GM12892 (cell line): ENCODE data around the gene EPN3.

Source experiments
- DNase-seq: peaks from one replicate; pipeline ENCODE4 v3.0.0; 2011; ENCODE audit not compliant: insufficient read length
- FAIRE-seq: peaks from 2 replicates; lab custom pipeline; 2011; peaks lifted over from hg19 to GRCh38; lab: Jason Lieb, UNC
- POLR2A ChIP-seq: IDR thresholded peaks from 2 replicates; pipeline ENCODE4 v1.6.1; 2011; ENCODE audit warnings: low read depth, low read length, control low read depth
- POLR2AphosphoS5 ChIP-seq: IDR thresholded peaks from 2 replicates; pipeline ENCODE4 v1.6.1; 2011; ENCODE audit warnings: low read depth, low read length, control low read depth
- TAF1 ChIP-seq: IDR thresholded peaks from 2 replicates; pipeline ENCODE4 v1.6.1; 2011; ENCODE audit warnings: low read depth, mild to moderate bottlenecking, control low read depth, low read length, borderline replicate concordance

EPN3 gene

GRCh38 chr17:50546701-50547034 is 14.1 kb downstream of the EPN3 start:
- no peak for TF ChIP-seq TAF1
- TF ChIP-seq POLR2A = no peak
- no peak for FAIRE-seq
- DNase-seq = no peak

GRCh38 chr17:50547035-50547735 is 14.7 kb downstream of the EPN3 start, which contains the start of gene SPATA20:
Gene SPATA20, plus strand, starts transcription at chr17:50547174. Its CDS starts 35 bp downstream, at chr17:50547209.
- FAIRE-seq = peak; percentile 92
- DNase-seq = peak; percentile 95
- TF ChIP-seq POLR2A = peak; percentile 83; the same call in 1 of the 2 replicates
- TF ChIP-seq TAF1 = no peak
- 0 out of 2 replicates have a peak, but pooled peaks have one; percentile 36 for TF ChIP-seq POLR2AphosphoS5

GRCh38 chr17:50547736-50548083 is 15.2 kb downstream of the EPN3 start:
- FAIRE-seq (no peak), DNase-seq (no peak)
- TF ChIP-seq POLR2A (no peak), TAF1 (no peak), POLR2AphosphoS5 (no peak)

GRCh38 chr17:50548831-50549230 is 16.3 kb downstream of the EPN3 start:
- FAIRE-seq (no peak), DNase-seq (no peak)
- no peak for TF ChIP-seq POLR2A
- TF ChIP-seq POLR2AphosphoS5 = no peak
- TF ChIP-seq TAF1 = no peak

GRCh38 chr17:50549256-50549941 is 16.9 kb downstream of the EPN3 start:
- TF ChIP-seq POLR2A (no peak), TAF1 (no peak), POLR2AphosphoS5 (no peak)
- DNase-seq = no peak
- no peak for FAIRE-seq

- TF ChIP-seq POLR2AphosphoS5 = no peak
- TF ChIP-seq TAF1 = no peak
- no peak for TF ChIP-seq POLR2A
- FAIRE-seq = no peak
- no peak for DNase-seq
Measured at GRCh38 chr17:50549969-50550368, 17.4 kb downstream of the EPN3 start.

GRCh38 chr17:50550661-50551432 is 18.3 kb downstream of the EPN3 start:
- no peak for FAIRE-seq
- TF ChIP-seq TAF1 (no peak), POLR2A (no peak), POLR2AphosphoS5 (no peak)

GRCh38 chr17:50551433-50551815 is 18.9 kb downstream of the EPN3 start:
- DNase-seq (no peak), FAIRE-seq (no peak)
- TF ChIP-seq TAF1 = no peak
- TF ChIP-seq POLR2AphosphoS5 = no peak
- no peak for TF ChIP-seq POLR2A

More at GRCh38 chr17:50550661-50551432, 18.3 kb downstream of the EPN3 start:
- no peak for DNase-seq

GRCh38 chr17:50551884-50552283 is 19.3 kb downstream of the EPN3 start:
- DNase-seq = no peak
- TF ChIP-seq POLR2A (no peak), TAF1 (no peak), POLR2AphosphoS5 (no peak)
- no peak for FAIRE-seq

- 0 out of 2 replicates have a peak, but pooled peaks have one; percentile 20 for TF ChIP-seq POLR2AphosphoS5
- no peak for TF ChIP-seq TAF1
- DNase-seq (no peak), FAIRE-seq (no peak)
Measured at GRCh38 chr17:50554201-50554600, 21.7 kb downstream of the EPN3 start.

- no peak for DNase-seq
- TF ChIP-seq POLR2AphosphoS5 = no peak
- no peak for TF ChIP-seq POLR2A
- no peak for TF ChIP-seq TAF1
- FAIRE-seq = no peak
Measured at GRCh38 chr17:50556803-50557202, 24.3 kb downstream of the EPN3 start.

- FAIRE-seq = no peak
- no peak for DNase-seq
- TF ChIP-seq POLR2A (no peak), POLR2AphosphoS5 (no peak), TAF1 (no peak)
Measured at GRCh38 chr17:50557630-50558029, 25.1 kb downstream of the EPN3 start.
